ENCODE data around the gene CHRM1. TPM values are rescaled to one million over a fixed set of nuclear protein-coding genes. Genes with fewer than 3 reads are reported as not detected.

Gene CHRM1
- total RNA-seq, 1 donor from 2014 or later, result not detected

DNA sequence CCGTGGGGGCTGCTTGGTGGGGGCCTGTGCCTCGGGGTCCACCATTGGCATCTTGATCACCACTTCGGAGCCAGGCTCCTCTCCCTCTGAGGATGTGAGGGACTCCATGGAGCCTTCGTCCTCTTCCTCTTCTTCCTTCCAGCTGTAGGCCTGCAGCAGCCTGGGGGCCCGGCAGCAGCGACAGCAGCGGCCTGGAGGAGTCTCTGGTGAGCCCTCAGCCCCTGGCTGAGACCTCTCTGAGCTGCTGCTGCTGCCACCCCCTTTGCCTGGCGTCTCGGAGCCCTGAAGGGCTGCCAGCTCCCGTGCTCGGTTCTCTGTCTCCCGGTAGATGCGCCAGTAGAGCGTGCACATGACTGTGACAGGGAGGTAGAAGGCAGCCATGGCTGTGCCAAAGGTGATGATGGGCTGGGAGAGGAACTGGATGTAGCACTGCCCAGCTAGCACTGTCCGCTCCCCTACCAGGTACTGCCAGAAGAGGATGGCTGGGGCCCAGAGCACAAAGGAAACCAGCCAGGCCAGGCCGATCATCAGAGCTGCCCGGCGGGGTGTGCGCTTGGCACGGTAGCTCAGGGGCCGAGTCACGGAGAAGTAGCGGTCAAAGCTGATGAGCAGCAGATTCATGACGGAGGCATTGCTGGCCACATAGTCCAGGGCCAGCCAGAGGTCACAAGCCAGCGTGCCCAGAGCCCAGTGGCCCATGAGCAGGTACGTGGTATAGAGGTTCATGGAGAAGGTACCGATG lies 10.9 kb downstream of the CHRM1 start:
- intact Hi-C loops (cut with DNase I), result no loop called here

DNA sequence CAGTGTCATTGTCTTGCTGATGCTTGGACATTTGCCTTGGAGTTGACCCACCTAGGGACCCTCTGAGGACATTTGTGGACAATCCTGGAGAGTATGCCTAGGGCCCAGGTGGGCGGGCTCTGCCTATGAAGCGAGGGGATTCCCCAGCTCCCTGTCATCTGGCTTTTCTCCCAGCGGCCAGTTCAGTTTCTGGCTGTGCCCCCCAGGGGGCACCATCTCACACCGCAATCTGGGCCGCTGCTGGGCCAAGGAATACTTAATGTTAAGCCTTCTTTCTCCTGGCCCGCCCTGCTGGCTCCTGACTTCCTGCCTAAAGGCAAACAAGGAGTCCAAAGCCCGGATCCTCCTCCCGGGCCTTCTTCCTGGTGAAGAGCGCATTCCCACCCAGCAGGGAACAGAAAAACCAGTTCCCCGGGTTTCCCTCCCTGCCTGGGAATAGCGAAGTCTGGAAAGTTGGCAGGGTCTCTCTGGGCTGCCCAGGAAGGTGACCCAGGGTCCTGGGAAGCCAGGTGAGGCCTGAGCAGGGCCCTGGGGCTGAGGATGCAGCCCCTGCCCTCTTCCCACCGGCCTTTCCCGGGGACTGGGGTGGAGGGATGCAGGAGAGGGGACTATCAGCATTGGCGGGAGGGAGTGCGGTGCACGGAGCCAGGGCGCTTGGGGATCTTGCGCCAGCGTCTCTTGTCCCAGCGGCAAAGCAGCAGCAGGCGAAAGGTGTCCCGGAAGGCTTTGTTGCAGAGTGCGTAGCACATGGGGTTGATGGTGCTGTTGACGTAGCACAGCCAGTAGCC lies 11.9 kb downstream of the CHRM1 start:
- peak; percentile 77 for DNase-seq (ENCODE audit: low spot score)

More for the DNA sequence above, 10.9 kb downstream of the CHRM1 start:
- DNase-seq (ENCODE audit: low spot score) (no peak), ATAC-seq (no peak)

DNA sequence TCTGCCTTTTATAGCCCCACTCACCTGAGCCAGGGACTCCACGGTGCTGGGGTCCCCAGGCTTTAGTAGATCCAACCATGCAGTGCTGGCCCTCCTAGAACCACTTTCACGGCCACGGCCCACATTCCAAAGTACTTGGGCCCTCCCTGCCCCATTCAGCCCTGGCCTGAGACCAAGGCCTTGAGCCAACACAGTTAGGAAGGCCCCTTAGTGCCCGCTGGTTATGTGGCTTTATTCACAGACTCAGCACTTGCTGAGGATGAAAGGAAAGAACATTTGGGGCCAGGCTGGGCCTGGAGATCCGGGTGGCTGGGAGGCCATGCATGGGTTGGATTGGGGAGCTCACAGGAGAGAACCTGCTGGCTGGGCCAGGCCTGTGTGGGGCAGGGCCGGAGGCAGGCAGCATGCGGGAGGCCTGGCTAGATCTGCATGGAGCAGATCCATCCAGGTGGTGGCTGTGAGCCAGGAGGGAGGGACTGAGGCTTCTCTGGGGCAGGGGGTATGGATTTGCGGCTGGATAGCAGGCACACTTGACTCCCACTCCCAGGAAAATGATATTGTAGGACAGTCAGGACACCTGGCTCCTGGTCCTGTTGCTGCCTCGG lies 12.6 kb downstream of the CHRM1 start:
- ATAC-seq (no peak), DNase-seq (ENCODE audit: low spot score) (no peak)
- intact Hi-C loops (cut with DNase I), result loop anchor here (5.0 kb wide), 1 partner anchor 114 kb away; no protein-coding TSS in a partner anchor

More for the DNA sequence above, 11.9 kb downstream of the CHRM1 start:
- ATAC-seq, result peak; percentile 73
- intact Hi-C loops (cut with DNase I), result loop anchor here (5.0 kb wide), 1 partner anchor 113 kb away; no protein-coding TSS in a partner anchor

- ATAC-seq (peak; percentile 90), DNase-seq (ENCODE audit: low spot score) (peak; percentile 91)
- intact Hi-C loops (cut with DNase I), result loop anchor here (5.0 kb wide), 1 partner anchor 116 kb away; no protein-coding TSS in a partner anchor
Observed at GRCh38 chr11:62905927-62906531, 15.1 kb downstream of the CHRM1 start.

GRCh38 chr11:62905296-62905695 lies 15.9 kb downstream of the CHRM1 start:
- intact Hi-C loops (cut with DNase I), result loop anchor here (5.0 kb wide), 1 partner anchor 117 kb away; no protein-coding TSS in a partner anchor
- no peak for DNase-seq (ENCODE audit: low spot score)
- no peak for ATAC-seq

- intact Hi-C loops (cut with DNase I), result no loop called here
- ATAC-seq (no peak), DNase-seq (ENCODE audit: low spot score) (no peak)
Observed at GRCh38 chr11:62902932-62903331, 18.2 kb downstream of the CHRM1 start.

GRCh38 chr11:62898027-62898426 lies 23.1 kb downstream of the CHRM1 start:
- intact Hi-C loops (cut with DNase I), result no loop called here
- DNase-seq (ENCODE audit: low spot score) (no peak), ATAC-seq (no peak)

GRCh38 chr11:62897311-62897710 lies 23.9 kb downstream of the CHRM1 start:
- DNase-seq (ENCODE audit: low spot score), result no peak
- no peak for ATAC-seq
- intact Hi-C loops (cut with DNase I), result no loop called here

DNA sequence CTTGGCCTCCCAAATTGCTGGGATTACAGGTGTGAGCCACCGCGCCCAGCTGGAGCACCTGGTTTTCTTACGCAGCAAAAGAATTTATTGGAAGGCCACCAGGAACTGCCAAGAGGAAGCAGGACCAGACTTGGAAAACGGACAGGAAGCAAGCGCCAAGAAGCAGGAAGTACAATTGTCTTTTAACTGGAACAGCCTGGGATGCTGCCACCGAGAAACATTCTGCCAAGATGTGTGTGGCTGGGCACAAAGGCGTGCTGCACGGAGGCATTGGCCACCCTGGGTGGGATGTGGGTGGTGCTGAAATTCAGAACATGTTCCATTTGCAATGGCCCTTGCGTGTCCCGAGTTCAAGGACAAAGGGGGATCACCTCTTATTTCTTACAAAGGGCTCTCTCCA lies 25.1 kb downstream of the CHRM1 start:
- no peak for DNase-seq (ENCODE audit: low spot score)

GRCh38 chr11:62895501-62895900 lies 25.7 kb downstream of the CHRM1 start:
- intact Hi-C loops (cut with DNase I), result no loop called here
- ATAC-seq (no peak), DNase-seq (ENCODE audit: low spot score) (no peak)

More for the DNA sequence above, 25.1 kb downstream of the CHRM1 start:
- intact Hi-C loops (cut with DNase I), result no loop called here
- ATAC-seq, result peak; percentile 42

DNA sequence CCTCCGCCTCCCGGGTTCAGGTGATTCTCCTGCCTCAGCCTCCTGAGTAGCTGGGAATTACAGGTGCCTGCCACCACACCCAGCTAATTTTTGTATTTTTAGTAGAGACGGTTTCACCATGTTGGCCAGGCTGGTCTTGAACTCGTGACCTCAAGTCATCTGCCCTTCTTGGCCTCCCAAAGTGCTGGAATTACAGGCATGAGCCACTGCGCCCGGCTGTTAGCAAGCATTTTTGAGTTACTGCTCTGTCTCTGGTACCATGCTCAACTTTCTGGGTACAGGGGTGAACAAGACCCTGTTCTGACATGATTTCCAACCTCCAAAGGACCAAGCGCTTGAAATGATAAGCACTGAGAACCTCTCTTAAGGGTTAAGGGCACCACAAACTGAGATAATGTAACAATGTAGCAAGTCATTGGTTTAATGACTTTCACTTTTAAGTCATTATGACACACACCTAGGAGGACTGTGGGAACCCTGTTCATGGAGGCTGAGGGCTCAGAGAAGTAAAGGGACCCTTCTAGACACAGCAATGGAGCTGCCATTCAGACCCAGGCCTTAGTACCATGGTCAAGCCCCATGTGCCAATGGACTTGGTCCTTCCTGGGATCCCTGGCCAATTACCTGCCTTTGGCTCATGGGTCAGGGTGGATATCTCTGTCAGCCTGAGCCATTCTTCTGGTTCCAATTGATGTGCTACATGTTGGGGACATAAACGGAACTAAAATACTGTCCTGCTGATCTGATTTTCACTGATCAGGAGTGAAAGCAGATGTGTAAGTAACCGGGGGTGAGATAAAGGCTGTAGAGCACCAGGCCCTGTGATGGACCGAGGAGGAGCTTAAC lies 28.9 kb downstream of the CHRM1 start:
- ATAC-seq (no peak), DNase-seq (ENCODE audit: low spot score) (no peak)
- intact Hi-C loops (cut with DNase I), result no loop called here

- intact Hi-C loops (cut with DNase I), result no loop called here
- DNase-seq (ENCODE audit: low spot score) (no peak), ATAC-seq (peak; percentile 58)
Observed at GRCh38 chr11:62889484-62890437, 31.4 kb downstream of the CHRM1 start.

GRCh38 chr11:62889126-62889483 lies 32.1 kb downstream of the CHRM1 start:
- intact Hi-C loops (cut with DNase I), result no loop called here
- no peak for ATAC-seq
- DNase-seq (ENCODE audit: low spot score), result no peak

DNA sequence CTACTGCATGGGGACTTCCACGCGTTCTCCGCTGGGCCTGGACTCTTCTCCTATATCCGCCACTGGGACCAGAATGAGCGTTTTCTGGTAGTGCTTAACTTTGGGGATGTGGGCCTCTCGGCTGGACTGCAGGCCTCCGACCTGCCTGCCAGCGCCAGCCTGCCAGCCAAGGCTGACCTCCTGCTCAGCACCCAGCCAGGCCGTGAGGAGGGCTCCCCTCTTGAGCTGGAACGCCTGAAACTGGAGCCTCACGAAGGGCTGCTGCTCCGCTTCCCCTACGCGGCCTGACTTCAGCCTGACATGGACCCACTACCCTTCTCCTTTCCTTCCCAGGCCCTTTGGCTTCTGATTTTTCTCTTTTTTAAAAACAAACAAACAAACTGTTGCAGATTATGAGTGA lies 32.8 kb downstream of the CHRM1 start:
- ATAC-seq, result no peak
- no peak for DNase-seq (ENCODE audit: low spot score)
- intact Hi-C loops (cut with DNase I), result no loop called here

- ATAC-seq (no peak), DNase-seq (ENCODE audit: low spot score) (no peak)
- intact Hi-C loops (cut with DNase I), result no loop called here
Observed at GRCh38 chr11:62885137-62885750, 35.9 kb downstream of the CHRM1 start.

DNA sequence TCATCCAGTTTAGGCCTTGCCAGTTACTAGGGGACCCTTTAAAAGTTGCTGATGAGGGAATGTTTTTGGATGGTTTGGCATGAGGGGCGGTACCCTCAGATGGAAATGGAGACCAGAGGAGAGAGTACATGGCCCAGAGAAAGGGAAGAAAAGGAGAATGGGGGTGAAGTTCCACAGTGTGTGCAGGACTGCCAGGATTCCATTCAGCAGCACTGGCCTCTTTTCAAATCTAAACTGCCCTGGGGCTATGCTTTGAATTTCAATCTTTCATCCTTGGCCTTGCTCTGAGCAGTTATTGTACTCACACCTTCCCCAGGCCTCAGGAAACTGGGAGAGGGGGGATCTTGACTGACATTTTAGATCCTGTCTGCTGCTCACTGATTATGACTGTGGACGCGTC lies 37.5 kb downstream of the CHRM1 start:
- ATAC-seq, result no peak
- intact Hi-C loops (cut with DNase I), result no loop called here
- DNase-seq (ENCODE audit: low spot score), result no peak
